Progenitor cell of endocrine pancreas (in vitro differentiated cells): ENCODE measurements around the gene PPFIBP1. TPM values are rescaled to one million over a fixed set of nuclear protein-coding genes. Genes with fewer than 3 reads are reported as not detected.
A peak's percentile ranks its signal among the peaks of the same experiment; 100 is the strongest.

Experiments used
- DNase-seq: peaks from one replicate; pipeline ENCODE4 v3.0.0; 2021; ENCODE audit warnings: low spot score; ENCODE audit not compliant: unreplicated experiment
- H3K27ac Mint-ChIP-seq: 2 replicates; pipeline ENCODE4 v1.8.0; 2021; ENCODE audit warnings: mild to moderate bottlenecking, moderate library complexity, mixed read lengths
- H3K27me3 Mint-ChIP-seq: 2 replicates; pipeline ENCODE4 v1.8.0; 2021; ENCODE audit warnings: mixed read lengths
- H3K36me3 Mint-ChIP-seq: 2 replicates; pipeline ENCODE4 v1.8.0; 2022; ENCODE audit warnings: mixed read lengths; ENCODE audit not compliant: insufficient read depth
- H3K4me1 Mint-ChIP-seq: 2 replicates; pipeline ENCODE4 v1.8.0; 2021; ENCODE audit warnings: low read depth, mixed read lengths
- H3K4me3 Mint-ChIP-seq: 2 replicates; pipeline ENCODE4 v1.8.0; 2021; ENCODE audit warnings: low read depth, mild to moderate bottlenecking, moderate library complexity, mixed read lengths
- H3K9me3 Mint-ChIP-seq: 2 replicates; pipeline ENCODE4 v1.8.0; 2021; ENCODE audit warnings: low read depth, mixed read lengths
- CTCF ChIP-seq: fragments of 200-600 bp; sonication (generic); IDR thresholded peaks from one replicate; pipeline ENCODE4 v1.5.0; 2021; ENCODE audit warnings: antibody characterized with exemption, mild to moderate bottlenecking; ENCODE audit not compliant: unreplicated experiment
- total RNA-seq: library from RNA; stranded (reverse); gene quantifications from 2 replicates; pipeline ENCODE4 v1.2.1, GENCODE V29; 2021

PPFIBP1 gene
- total RNA-seq, 1 donor from 2014 or later = 85.4 TPM

GRCh38 chr12:27555361-27555760, 31.4 kb downstream of the PPFIBP1 start:
- no peak overlapping the region for H3K27ac Mint-ChIP-seq
- no peaks in the 10 kb centered on the region for H3K27me3 Mint-ChIP-seq
- H3K9me3 Mint-ChIP-seq = no peaks in the 10 kb centered on the region
- peaks cover 11% of the 10 kb centered on the region for H3K4me1 Mint-ChIP-seq
- no peak for TF ChIP-seq CTCF
- H3K4me3 Mint-ChIP-seq = no peak overlapping the region
- DNase-seq = no peak
- peaks cover 1% of the 10 kb centered on the region for H3K36me3 Mint-ChIP-seq

- no peak for DNase-seq
- H3K4me3 Mint-ChIP-seq = no peak overlapping the region
- peaks cover 1% of the 10 kb centered on the region for H3K36me3 Mint-ChIP-seq
- TF ChIP-seq CTCF = no peak
- no peak overlapping the region for H3K27ac Mint-ChIP-seq
- no peaks in the 10 kb centered on the region for H3K9me3 Mint-ChIP-seq
- no peaks in the 10 kb centered on the region for H3K27me3 Mint-ChIP-seq
- peaks cover 13% of the 10 kb centered on the region for H3K4me1 Mint-ChIP-seq
Observed at GRCh38 chr12:27555925-27556778, 32.1 kb downstream of the PPFIBP1 start.

- Mint-ChIP-seq H3K4me1 (peaks cover 7% of the 10 kb centered on the region), H3K9me3 (no peaks in the 10 kb centered on the region), H3K27me3 (no peaks in the 10 kb centered on the region), H3K36me3 (no peaks in the 10 kb centered on the region), H3K4me3 (no peak overlapping the region), H3K27ac (no peak overlapping the region)
- TF ChIP-seq CTCF = no peak
- DNase-seq = no peak
Observed at GRCh38 chr12:27560126-27560525, 36.1 kb downstream of the PPFIBP1 start.

- no peaks in the 10 kb centered on the region for H3K9me3 Mint-ChIP-seq
- H3K4me3 Mint-ChIP-seq = no peak overlapping the region
- peaks cover 4% of the 10 kb centered on the region for H3K4me1 Mint-ChIP-seq
- TF ChIP-seq CTCF = no peak
- no peaks in the 10 kb centered on the region for H3K27me3 Mint-ChIP-seq
- H3K27ac Mint-ChIP-seq = no peak overlapping the region
- no peak for DNase-seq
- H3K36me3 Mint-ChIP-seq = no peaks in the 10 kb centered on the region
Observed at GRCh38 chr12:27561535-27562350, 37.7 kb downstream of the PPFIBP1 start.

DNA sequence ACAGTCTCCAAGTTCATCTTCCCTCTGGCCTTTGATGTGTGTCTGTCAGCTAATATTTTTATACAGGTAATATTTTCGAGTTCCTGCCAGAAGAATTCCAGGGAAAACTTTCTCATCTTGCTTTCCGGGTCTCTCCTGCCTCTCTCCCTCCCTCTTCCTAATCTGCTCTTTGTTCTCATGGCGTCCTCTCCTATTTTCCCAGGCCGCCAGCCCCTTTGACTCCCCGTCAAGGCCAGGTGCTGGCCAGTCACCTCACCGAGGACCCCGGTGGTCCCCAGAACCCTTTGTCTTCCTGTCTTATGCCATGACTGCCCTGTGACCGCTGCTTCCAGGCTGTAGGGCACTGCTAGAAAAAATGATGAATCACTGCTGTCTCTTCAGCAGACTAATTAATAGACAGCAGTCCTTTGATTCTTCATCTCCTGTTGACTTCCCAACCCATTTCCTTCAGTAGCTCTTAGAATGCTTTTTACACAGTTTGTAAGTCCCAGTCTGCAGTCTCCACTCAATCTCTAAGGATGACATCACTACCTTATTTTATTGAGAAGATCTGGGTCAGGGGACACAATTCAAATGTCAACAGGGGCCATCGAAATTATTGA, 40.7 kb downstream of the PPFIBP1 start:
- H3K4me1 Mint-ChIP-seq = peaks cover 4% of the 10 kb centered on the region
- TF ChIP-seq CTCF = no peak
- no peaks in the 10 kb centered on the region for H3K36me3 Mint-ChIP-seq
- no peaks in the 10 kb centered on the region for H3K27me3 Mint-ChIP-seq
- no peak for DNase-seq
- H3K27ac Mint-ChIP-seq = peak overlapping the region; percentile 11
- no peak overlapping the region for H3K4me3 Mint-ChIP-seq
- no peaks in the 10 kb centered on the region for H3K9me3 Mint-ChIP-seq
